Measurements from ENCODE around the gene PSMD2. TPM values are rescaled to one million over a fixed set of nuclear protein-coding genes. Genes with fewer than 3 reads are reported as not detected.

PSMD2 gene
- total RNA-seq, 1 donor from 2014 or later, result 213 TPM

GRCh38 chr3:184327171-184327570 is 28.1 kb downstream of the PSMD2 start:
- Histone ChIP-seq H3K36me3 (peaks cover 98% of the 10 kb centered on the region), H3K4me3 (no peak overlapping the region), H3K27ac (replicated peaks) (no peak overlapping the region), H3K4me1 (peaks cover 33% of the 10 kb centered on the region), H3K9me3 (replicated peaks) (no peaks in the 10 kb centered on the region), H3K27me3 (ENCODE audit: low read depth) (no peaks in the 10 kb centered on the region)
- no peak for DNase-seq
- intact Hi-C loops (cut with micrococcal nuclease), result no loop called here
- TF ChIP-seq CTCF (IDR thresholded peaks at IDR 0.05; ENCODE audit: borderline replicate concordance), result no peak

GRCh38 chr3:184328516-184328915 is 29.5 kb downstream of the PSMD2 start:
- TF ChIP-seq CTCF (IDR thresholded peaks at IDR 0.05; ENCODE audit: borderline replicate concordance), result no peak
- H3K4me1 ChIP-seq, result peaks cover 27% of the 10 kb centered on the region
- no peaks in the 10 kb centered on the region for H3K9me3 ChIP-seq (replicated peaks)
- intact Hi-C loops (cut with micrococcal nuclease), result no loop called here
- H3K27ac ChIP-seq (replicated peaks), result no peak overlapping the region
- DNase-seq, result no peak
- H3K36me3 ChIP-seq, result peaks cover 98% of the 10 kb centered on the region
- H3K4me3 ChIP-seq, result no peak overlapping the region
- H3K27me3 ChIP-seq (ENCODE audit: low read depth), result no peaks in the 10 kb centered on the region

GRCh38 chr3:184332370-184333090 is 33.5 kb downstream of the PSMD2 start:
- Histone ChIP-seq H3K36me3 (peaks cover 77% of the 10 kb centered on the region), H3K27ac (replicated peaks) (peak overlapping the region; percentile 44), H3K4me3 (no peak overlapping the region), H3K27me3 (ENCODE audit: low read depth) (no peaks in the 10 kb centered on the region), H3K4me1 (peaks cover 48% of the 10 kb centered on the region), H3K9me3 (replicated peaks) (no peaks in the 10 kb centered on the region)
- no peak for DNase-seq
- intact Hi-C loops (cut with micrococcal nuclease), result no loop called here
- no peak for TF ChIP-seq CTCF (IDR thresholded peaks at IDR 0.05; ENCODE audit: borderline replicate concordance)

- Histone ChIP-seq H3K9me3 (replicated peaks) (no peaks in the 10 kb centered on the region), H3K27ac (replicated peaks) (peak overlapping the region; percentile 40), H3K4me1 (peaks cover 55% of the 10 kb centered on the region), H3K27me3 (ENCODE audit: low read depth) (no peaks in the 10 kb centered on the region), H3K36me3 (peaks cover 70% of the 10 kb centered on the region), H3K4me3 (no peak overlapping the region)
- intact Hi-C loops (cut with micrococcal nuclease), result no loop called here
- TF ChIP-seq CTCF (IDR thresholded peaks at IDR 0.05; ENCODE audit: borderline replicate concordance), result no peak
- DNase-seq, result no peak
Measured at GRCh38 chr3:184333190-184333589, 34.1 kb downstream of the PSMD2 start.

- no peak overlapping the region for H3K27ac ChIP-seq (replicated peaks)
- DNase-seq, result no peak
- H3K27me3 ChIP-seq (ENCODE audit: low read depth), result no peaks in the 10 kb centered on the region
- H3K36me3 ChIP-seq, result peaks cover 65% of the 10 kb centered on the region
- H3K9me3 ChIP-seq (replicated peaks), result no peaks in the 10 kb centered on the region
- no peak overlapping the region for H3K4me3 ChIP-seq
- no peak for TF ChIP-seq CTCF (IDR thresholded peaks at IDR 0.05; ENCODE audit: borderline replicate concordance)
- H3K4me1 ChIP-seq, result peaks cover 60% of the 10 kb centered on the region
- intact Hi-C loops (cut with micrococcal nuclease), result no loop called here
Measured at GRCh38 chr3:184333700-184334099, 34.7 kb downstream of the PSMD2 start.

Measured in left ventricle myocardium inferior (tissue), 1 donor.